ENCODE data around the gene JARID2.

Gene JARID2

GRCh38 chr6:15382712-15383111 is 136.8 kb downstream of the JARID2 start:
- DNase-seq = no peak

GRCh38 chr6:15384901-15385300 is 139.0 kb downstream of the JARID2 start:
- DNase-seq = no peak

GRCh38 chr6:15385521-15385920 is 139.7 kb downstream of the JARID2 start:
- DNase-seq = no peak

GRCh38 chr6:15386110-15386755 is 140.4 kb downstream of the JARID2 start:
- DNase-seq = no peak

GRCh38 chr6:15386756-15387112 is 140.9 kb downstream of the JARID2 start:
- no peak for DNase-seq

GRCh38 chr6:15387118-15387517 is 141.2 kb downstream of the JARID2 start:
- DNase-seq = peak; percentile 24

- DNase-seq = no peak
Measured at GRCh38 chr6:15389084-15389764, 143.4 kb downstream of the JARID2 start.

GRCh38 chr6:15389765-15390723 is 144.2 kb downstream of the JARID2 start:
- DNase-seq = no peak

- DNase-seq = no peak
Measured at GRCh38 chr6:15391500-15391899, 145.6 kb downstream of the JARID2 start.

- no peak for DNase-seq
Measured at GRCh38 chr6:15392182-15392581, 146.3 kb downstream of the JARID2 start.

GRCh38 chr6:15393605-15394004 is 147.7 kb downstream of the JARID2 start:
- DNase-seq = no peak

GRCh38 chr6:15395087-15395486 is 149.2 kb downstream of the JARID2 start:
- DNase-seq = no peak

GRCh38 chr6:15396808-15397207 is 150.9 kb downstream of the JARID2 start:
- DNase-seq = no peak

- no peak for DNase-seq
Measured at GRCh38 chr6:15398633-15399275, 152.9 kb downstream of the JARID2 start.

GRCh38 chr6:15399641-15400470 is 154.0 kb downstream of the JARID2 start:
- no peak for DNase-seq

GRCh38 chr6:15400572-15401004 is 154.7 kb downstream of the JARID2 start:
- DNase-seq = no peak

GRCh38 chr6:15401120-15401519 is 155.3 kb downstream of the JARID2 start:
- no peak for DNase-seq

- no peak for DNase-seq
Measured at GRCh38 chr6:15401769-15402250, 155.9 kb downstream of the JARID2 start.

GRCh38 chr6:15402406-15403045 is 156.7 kb downstream of the JARID2 start:
- no peak for DNase-seq

GRCh38 chr6:15403094-15403755 is 157.4 kb downstream of the JARID2 start:
- DNase-seq = no peak

- DNase-seq = no peak
Measured at GRCh38 chr6:15404685-15404980, 158.8 kb downstream of the JARID2 start.

Data from activated naive CD4-positive, alpha-beta T cell treated with Interleukin-2 at 50 U/mL for 16 hours (primary cell).